Erythroblast (primary cell): Measurements from ENCODE around the gene ENHO.

ENCODE experiments used
- DNase-seq, 2 experiments: peaks; one replicate each; lab custom pipeline; 2025; lab: John Stamatoyannopoulos, UW
- GATA1 ChIP-seq: IDR thresholded peaks from 2 replicates; pipeline ENCODE4 v1.6.1; 2011; ENCODE audit warnings: low read depth, mild to moderate bottlenecking, control low read depth, low read length, moderate library complexity
- POLR2A ChIP-seq: IDR thresholded peaks from 2 replicates; pipeline ENCODE4 v1.6.1; 2011; ENCODE audit warnings: mild to moderate bottlenecking, low read length

Gene ENHO

GRCh38 chr9:34526026-34526425 is 3.2 kb upstream of the ENHO start:
- TF ChIP-seq GATA1 (no peak), POLR2A (no peak)
- no peak for DNase-seq

DNA sequence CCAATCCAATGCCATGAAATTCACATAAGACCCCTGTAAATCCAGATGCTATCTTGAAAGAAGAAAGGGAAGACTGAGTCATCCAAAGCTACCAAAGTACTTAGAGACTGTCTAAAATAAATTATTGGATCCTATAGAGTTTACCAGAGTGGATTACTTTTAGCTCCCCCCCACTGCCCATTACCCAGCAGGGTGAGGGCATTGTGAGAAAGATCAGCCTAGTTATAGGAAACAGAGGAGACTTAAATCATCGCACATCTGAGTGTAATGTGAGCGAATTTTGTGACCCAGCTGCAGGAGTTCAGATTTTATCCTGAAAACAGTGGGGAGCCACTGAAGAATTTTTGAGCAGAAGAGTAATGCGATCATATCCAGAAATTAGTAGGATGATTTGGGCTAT is 1.6 kb upstream of the ENHO start:
- TF ChIP-seq POLR2A (no peak), GATA1 (no peak)
- no peak for DNase-seq

- no peak for DNase-seq
- no peak for TF ChIP-seq GATA1
- TF ChIP-seq POLR2A, result no peak
Observed at GRCh38 chr9:34522091-34522887, 501 bp downstream of the ENHO start.

DNA sequence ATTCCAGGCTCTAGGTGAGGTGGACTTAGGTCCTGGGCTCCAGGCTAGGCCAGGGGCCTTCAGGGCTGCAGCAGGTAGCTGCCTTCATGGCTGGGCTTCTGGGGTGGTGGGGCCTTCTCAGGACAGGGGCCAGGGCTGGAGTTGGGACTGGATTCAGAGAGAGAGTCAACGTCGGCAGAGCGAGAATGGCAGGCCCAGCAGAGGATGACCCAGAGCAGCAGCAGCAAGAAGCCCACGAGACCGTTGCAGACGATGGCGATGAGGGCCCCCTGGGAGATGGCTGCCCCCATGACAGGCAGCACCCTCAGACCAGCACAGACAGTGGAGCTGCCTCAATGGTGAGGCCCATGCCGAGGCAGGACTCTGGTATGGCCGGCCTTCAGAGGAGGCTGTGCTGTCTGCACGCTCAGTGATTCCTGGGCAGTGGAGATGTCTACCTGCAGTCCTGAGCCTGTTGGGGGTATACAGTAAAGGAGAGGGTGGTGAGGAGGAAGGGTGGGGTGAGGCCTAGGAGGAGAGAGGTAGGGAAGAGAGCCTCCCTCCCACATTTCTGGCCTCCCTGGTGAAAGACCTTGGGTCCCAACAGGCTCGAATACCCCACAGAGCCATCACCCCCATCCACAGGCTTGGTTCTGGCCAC is 1.3 kb downstream of the ENHO start:
- TF ChIP-seq GATA1 (no peak), POLR2A (no peak)
- DNase-seq, result no peak

DNA sequence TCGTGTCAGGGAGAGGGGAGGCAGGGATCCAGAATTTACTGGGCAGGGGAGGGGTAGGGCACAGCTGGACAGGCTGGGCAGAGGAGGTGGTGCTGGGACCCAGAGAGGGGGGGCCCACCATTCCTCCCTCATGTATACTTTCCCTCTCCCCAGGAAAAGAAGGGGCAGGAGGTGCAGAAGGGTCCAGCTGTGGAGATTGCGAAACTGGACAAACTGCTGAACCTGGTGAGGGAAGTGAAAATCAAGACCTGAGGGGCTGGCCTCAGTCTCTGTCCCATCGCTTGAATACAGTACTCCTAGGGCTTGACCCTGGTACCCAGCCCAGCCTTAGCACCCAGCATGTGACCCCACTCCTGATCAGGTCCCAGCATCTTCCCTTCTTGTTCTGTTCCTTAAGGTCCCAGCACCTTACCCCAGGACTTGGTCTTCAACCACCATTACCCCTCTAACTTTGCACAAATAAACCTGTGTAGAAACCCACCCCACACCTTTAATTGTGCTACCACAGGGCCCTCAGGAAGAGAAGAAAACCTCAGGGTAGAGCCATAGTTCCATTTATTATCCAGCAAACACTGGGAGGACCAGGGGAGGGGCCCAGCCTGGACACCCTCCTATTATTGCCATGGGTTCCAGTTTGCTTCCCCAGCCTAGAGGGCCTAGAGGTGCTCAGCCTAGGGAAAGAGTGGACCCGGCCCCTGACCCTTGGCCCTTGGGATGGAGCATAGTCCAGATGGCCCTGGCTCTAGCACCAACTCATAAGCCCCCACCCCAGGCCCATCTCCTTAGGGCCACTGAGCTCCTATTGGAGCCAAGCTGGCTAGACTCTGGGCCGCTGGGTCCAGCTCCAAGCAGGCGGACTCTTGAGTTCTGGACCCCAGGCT is 2.0 kb downstream of the ENHO start:
- DNase-seq, result no peak
- TF ChIP-seq POLR2A (no peak), GATA1 (no peak)

GRCh38 chr9:34520096-34520495 is 2.7 kb downstream of the ENHO start:
- DNase-seq, result no peak
- no peak for TF ChIP-seq GATA1
- no peak for TF ChIP-seq POLR2A

DNA sequence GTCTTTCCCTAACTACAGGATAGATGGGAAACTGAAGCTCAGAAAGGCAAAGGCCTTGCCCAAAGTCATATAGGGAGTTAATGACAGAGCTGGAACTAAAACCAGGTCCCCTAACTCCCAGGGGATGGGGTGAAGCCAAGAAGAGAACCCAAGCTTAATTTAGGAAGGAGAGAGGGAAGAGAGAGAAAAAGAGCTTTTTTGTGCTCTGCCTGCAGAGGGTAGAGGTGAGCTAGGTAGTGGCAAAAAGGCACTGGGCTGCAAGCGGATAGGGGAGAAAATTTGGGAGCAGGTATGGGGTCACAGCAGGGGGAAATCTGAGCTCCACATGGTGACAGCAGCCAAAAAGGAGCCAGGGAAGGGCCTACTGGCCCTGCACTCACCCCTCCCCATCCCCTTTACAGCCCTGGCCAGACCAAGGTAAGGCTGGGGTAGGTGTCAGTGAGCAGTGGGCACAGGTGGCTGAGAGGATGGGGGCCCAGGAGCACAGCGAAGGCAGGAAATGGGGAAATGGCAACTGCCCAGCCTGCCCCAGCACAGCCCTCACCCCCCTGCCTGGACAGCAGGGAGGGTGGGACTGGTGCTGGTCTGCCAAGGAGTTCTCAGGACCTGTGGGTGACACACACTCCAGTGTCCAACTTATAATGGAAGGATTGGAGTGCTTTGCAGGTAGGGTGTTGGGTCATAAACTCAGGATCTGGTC is 3.3 kb downstream of the ENHO start:
- no peak for DNase-seq
- TF ChIP-seq POLR2A, result no peak
- no peak for TF ChIP-seq GATA1

DNA sequence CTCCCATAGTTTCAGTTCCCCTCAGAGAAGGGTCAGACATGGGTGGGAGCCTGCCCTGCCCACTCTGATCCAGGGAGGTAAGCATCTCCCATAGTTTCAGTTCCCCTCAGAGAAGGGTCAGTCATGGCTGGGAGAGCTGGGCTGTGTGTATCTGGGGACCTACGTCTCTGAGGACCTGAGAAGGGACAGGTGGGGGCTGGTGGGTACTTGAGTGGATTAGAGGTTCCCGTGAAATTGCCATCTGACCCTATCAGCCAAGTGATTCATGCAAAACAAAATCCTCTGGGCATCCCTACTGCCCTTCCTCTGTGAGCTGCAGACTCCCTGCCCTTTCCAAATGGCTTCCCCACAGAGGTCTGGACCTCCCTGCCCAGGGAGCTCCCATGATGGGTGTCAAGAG is 3.9 kb downstream of the ENHO start:
- DNase-seq, result no peak
- no peak for TF ChIP-seq GATA1
- no peak for TF ChIP-seq POLR2A

DNA sequence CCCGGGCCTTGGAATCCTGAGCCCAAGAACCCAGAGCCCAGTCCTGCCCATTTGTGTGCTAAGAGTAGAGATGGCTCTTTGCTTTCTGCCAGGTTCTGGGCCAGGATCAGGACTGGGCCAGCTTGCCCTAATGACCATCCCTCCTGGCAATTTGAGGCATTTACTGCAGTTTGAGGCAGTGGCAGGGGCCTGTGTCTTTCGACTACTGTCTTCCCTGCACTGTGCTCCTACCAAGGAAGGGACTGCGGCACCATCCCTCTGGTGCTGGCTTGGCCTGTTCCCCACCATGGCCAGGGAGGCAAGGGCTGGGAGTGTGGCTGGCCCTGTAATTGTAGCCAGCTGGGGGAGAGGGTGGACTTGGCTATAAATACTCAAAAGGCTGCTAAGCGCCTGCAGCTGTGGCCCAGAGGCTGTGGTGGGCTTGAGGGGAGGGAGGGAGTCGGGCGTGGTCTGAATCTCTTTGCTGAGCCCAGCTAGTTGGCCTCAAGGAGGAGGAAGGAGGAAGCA is 4.6 kb downstream of the ENHO start:
- no peak for DNase-seq
- TF ChIP-seq GATA1 (no peak), POLR2A (no peak)

DNA sequence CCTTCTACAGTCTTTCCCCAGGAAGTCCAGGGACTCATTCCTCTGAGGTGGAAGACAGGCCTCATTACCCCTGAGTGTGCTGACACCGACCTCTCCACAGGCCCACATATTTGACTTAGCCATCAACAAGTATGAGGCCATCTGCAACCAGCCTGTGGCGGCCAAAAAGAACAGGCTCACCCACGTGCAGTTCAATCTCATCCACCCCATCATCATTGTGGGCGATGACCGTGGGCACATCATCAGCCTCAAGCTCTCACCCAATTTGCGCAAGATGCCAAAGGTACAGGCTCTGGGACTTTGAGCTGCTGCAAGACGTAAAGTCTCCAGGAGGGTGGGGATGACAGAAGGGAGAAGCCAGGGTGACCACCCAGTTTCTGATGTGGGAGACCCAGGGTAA is 5.6 kb downstream of the ENHO start:
- no peak for DNase-seq

DNA sequence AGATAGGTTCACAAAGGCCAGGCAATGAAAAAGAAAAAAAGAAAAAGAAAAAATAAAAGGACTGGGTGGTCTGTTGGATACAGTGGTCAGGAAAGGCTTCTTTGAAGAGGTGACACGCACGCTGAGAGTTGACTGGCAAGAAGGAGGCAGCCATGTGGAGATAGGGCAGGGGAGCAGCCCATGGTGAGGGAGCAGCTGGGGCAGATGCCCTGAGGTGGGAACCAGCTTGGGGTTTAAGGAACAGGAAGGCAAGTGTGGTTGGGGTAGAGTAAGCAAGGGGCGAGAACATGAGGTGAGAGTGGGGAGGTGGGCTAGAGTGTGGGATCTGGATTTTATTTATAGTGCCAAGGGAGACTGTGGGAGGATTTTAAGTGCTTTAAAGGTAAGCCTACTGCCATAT is 6.8 kb downstream of the ENHO start:
- no peak for DNase-seq
- TF ChIP-seq GATA1 (no peak), POLR2A (no peak)

More for the DNA sequence above, 5.6 kb downstream of the ENHO start:
- TF ChIP-seq POLR2A, result no peak
- TF ChIP-seq GATA1, result no peak

- TF ChIP-seq GATA1, result no peak
- no peak for TF ChIP-seq POLR2A
- DNase-seq, result no peak
Observed at GRCh38 chr9:34514816-34515215, 8.0 kb downstream of the ENHO start.

DNA sequence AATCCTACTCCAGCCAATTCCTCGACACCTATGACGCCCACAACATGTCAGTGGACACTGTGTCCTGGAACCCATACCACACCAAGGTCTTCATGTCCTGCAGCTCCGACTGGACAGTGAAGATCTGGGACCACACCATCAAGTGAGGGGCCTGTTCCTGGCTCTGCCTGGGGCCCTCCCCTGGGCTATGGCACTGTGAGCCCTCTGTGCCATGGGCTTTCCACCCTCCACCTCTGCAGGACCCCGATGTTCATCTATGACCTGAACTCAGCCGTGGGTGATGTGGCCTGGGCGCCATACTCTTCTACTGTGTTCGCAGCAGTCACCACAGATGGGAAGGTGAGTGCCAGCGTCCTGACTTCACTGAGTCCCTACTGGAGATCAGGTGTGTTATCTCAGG is 8.4 kb downstream of the ENHO start:
- TF ChIP-seq POLR2A (no peak), GATA1 (no peak)
- no peak for DNase-seq
